Mesothelial cell of epicardium (in vitro differentiated cells): ENCODE data around the gene CRTC1. TPM values are rescaled to one million over a fixed set of nuclear protein-coding genes. Genes with fewer than 3 reads are reported as not detected.

Experiments used
- DNase-seq, 2 experiments: peaks; one replicate each; pipeline ENCODE4 v3.0.0; 2021; ENCODE audit warnings: low spot score in 2 of 2; ENCODE audit not compliant: unreplicated experiment in 2 of 2
- H3K27ac Mint-ChIP-seq: 2 replicates; pipeline ENCODE4 v1.8.0; 2021; ENCODE audit warnings: mixed read lengths
- H3K27me3 Mint-ChIP-seq: 2 replicates; pipeline ENCODE4 v1.8.0; 2021; ENCODE audit warnings: low read depth, mixed read lengths
- H3K36me3 Mint-ChIP-seq: 2 replicates; pipeline ENCODE4 v1.8.0; 2021; ENCODE audit warnings: mixed read lengths
- H3K4me1 Mint-ChIP-seq: 2 replicates; pipeline ENCODE4 v1.8.0; 2021; ENCODE audit warnings: mixed read lengths
- H3K4me3 Mint-ChIP-seq: 2 replicates; pipeline ENCODE4 v1.8.0; 2021; ENCODE audit warnings: mild to moderate bottlenecking, moderate library complexity, mixed read lengths
- H3K9me3 Mint-ChIP-seq: 2 replicates; pipeline ENCODE4 v1.8.0; 2021; ENCODE audit warnings: mixed read lengths
- CTCF ChIP-seq: fragments of 200-600 bp; sonication (generic); IDR thresholded peaks from one replicate; pipeline ENCODE4 v1.5.0; 2021; ENCODE audit warnings: antibody characterized with exemption; ENCODE audit not compliant: unreplicated experiment
- total RNA-seq: library from RNA; stranded (reverse); gene quantifications from 3 replicates; pipeline ENCODE4 v1.2.1, GENCODE V29; 2021

CRTC1 gene
- total RNA-seq, result 29.5 to 31.9 TPM (median 29.5 TPM) in 3 replicates

- TF ChIP-seq CTCF, result no peak
- no peaks in the 10 kb centered on the region for H3K36me3 Mint-ChIP-seq
- peak; percentile 85 to 96 for DNase-seq
- no peaks in the 10 kb centered on the region for H3K27me3 Mint-ChIP-seq
- peak within 1 kb of the TSS; percentile 76 for H3K27ac Mint-ChIP-seq
- peaks cover 13% of the 10 kb centered on the region for H3K4me1 Mint-ChIP-seq
- peak within 1 kb of the TSS; percentile 85 for H3K4me3 Mint-ChIP-seq
- H3K9me3 Mint-ChIP-seq, result no peaks in the 10 kb centered on the region
These were observed at the start of gene CRTC1 for GRCh38 chr19:18683109-18683957. Gene CRTC1, plus strand, starts transcription at chr19:18683680. Its CDS starts 23 bp downstream, at chr19:18683703.

- Mint-ChIP-seq H3K4me3 (no peak overlapping the region), H3K36me3 (no peaks in the 10 kb centered on the region), H3K27me3 (peaks cover 15% of the 10 kb centered on the region), H3K9me3 (no peaks in the 10 kb centered on the region), H3K4me1 (peaks cover 13% of the 10 kb centered on the region), H3K27ac (no peak overlapping the region)
- TF ChIP-seq CTCF, result no peak
- no peak for DNase-seq
These were observed 48.7 kb upstream of the CRTC1 start for GRCh38 chr19:18634612-18635297.

- no peaks in the 10 kb centered on the region for H3K9me3 Mint-ChIP-seq
- TF ChIP-seq CTCF, result no peak
- H3K4me1 Mint-ChIP-seq, result peaks cover 13% of the 10 kb centered on the region
- peak overlapping the region; percentile 82 for H3K4me3 Mint-ChIP-seq
- no peaks in the 10 kb centered on the region for H3K36me3 Mint-ChIP-seq
- peak overlapping the region; percentile 56 for H3K27ac Mint-ChIP-seq
- DNase-seq, result no peak
- peaks cover 10% of the 10 kb centered on the region for H3K27me3 Mint-ChIP-seq
These were observed 47.7 kb upstream of the CRTC1 start for GRCh38 chr19:18635831-18636182.

- no peaks in the 10 kb centered on the region for H3K36me3 Mint-ChIP-seq
- peak; percentile 99 to 100 for DNase-seq
- H3K27ac Mint-ChIP-seq, result peak overlapping the region; percentile 85
- peaks cover 13% of the 10 kb centered on the region for H3K4me1 Mint-ChIP-seq
- no peak for TF ChIP-seq CTCF
- H3K9me3 Mint-ChIP-seq, result no peaks in the 10 kb centered on the region
- H3K27me3 Mint-ChIP-seq, result peaks cover 10% of the 10 kb centered on the region
- peak overlapping the region; percentile 82 for H3K4me3 Mint-ChIP-seq
These were observed 47.1 kb upstream of the CRTC1 start for GRCh38 chr19:18636183-18636968.

- Mint-ChIP-seq H3K4me3 (peak within 1 kb of the TSS; percentile 82), H3K4me1 (peaks cover 13% of the 10 kb centered on the region), H3K27ac (peak within 1 kb of the TSS; percentile 85), H3K27me3 (peaks cover 10% of the 10 kb centered on the region), H3K36me3 (no peaks in the 10 kb centered on the region), H3K9me3 (no peaks in the 10 kb centered on the region)
- TF ChIP-seq CTCF, result no peak
- no peak for DNase-seq
These were observed 46.4 kb upstream of the CRTC1 start, which contains the start of gene KLHL26 for GRCh38 chr19:18636969-18637629. Gene KLHL26, plus strand, starts transcription at chr19:18637028. Its CDS starts 27 bp downstream, at chr19:18637055.
